Psoas muscle (tissue), 8 donors: ENCODE data around the gene RBP2. TPM values are rescaled to one million over a fixed set of nuclear protein-coding genes. Genes with fewer than 3 reads are reported as not detected.

Experiments
- ATAC-seq, 4 donors: fragments of 200-7000 bp; cut with Tn5 transposase; one replicate each; pipeline ENCODE4 v1.9.1; 2020; ENCODE audit warnings: moderate library complexity in 3 of 4, mild to moderate bottlenecking in 2 of 4
- DNase-seq, 2 donors: peaks; one replicate each; pipeline ENCODE4 v3.0.0-alpha.2; 2020
- H3K27ac ChIP-seq: fragments of 200-600 bp; one replicate; pipeline ENCODE4 v1.8.0; 2022
- H3K27me3 ChIP-seq, 3 donors: fragments of 200-600 bp in 1 of 3; one replicate each; pipeline versions ENCODE4 v1.6.1 to v1.8.0; 2013 to 2022; ENCODE audit warnings: low read length in 2 of 3, mild to moderate bottlenecking in 2 of 3, moderate library complexity in 1 of 3; ENCODE audit not compliant: insufficient read depth in 3 of 3
- H3K36me3 ChIP-seq, 2 donors: fragments of 200-600 bp in 1 of 2; one replicate each; pipeline versions ENCODE4 v1.6.1 to v1.8.0; 2013 to 2022; ENCODE audit warnings: low read depth in 1 of 2, mild to moderate bottlenecking in 1 of 2, moderate library complexity in 1 of 2; ENCODE audit not compliant: insufficient read depth in 1 of 2
- H3K4me1 ChIP-seq: fragments of 200-600 bp; one replicate; pipeline ENCODE4 v1.8.0; 2022
- H3K4me3 ChIP-seq: fragments of 200-600 bp; one replicate; pipeline ENCODE4 v1.8.0; 2022; ENCODE audit warnings: mild to moderate bottlenecking
- H3K9me3 ChIP-seq: fragments of 200-600 bp; one replicate; pipeline ENCODE4 v1.8.0; 2022
- CTCF ChIP-seq: fragments of 200-600 bp; IDR thresholded peaks from one replicate; pipeline ENCODE4 v1.8.0; 2022; ENCODE audit warnings: antibody characterized with exemption
- WGBS, 3 donors: extraction: QIAGEN DNeasy Blood & Tissue Kit; methylation state at CpG; one replicate each; pipeline versions ENCODE4 v1.1.6 to v1.1.7; 2013; 5-methylcytosine and 5-hydroxymethylcytosine counted together
- intact Hi-C, 2 donors: fragments of 100-400 bp; cut with DNase I; formaldehyde crosslinking; loops; one replicate each; pipeline versions ENCODE4 v1.11.0 to v1.14.2; 2022
- polyA plus RNA-seq, 3 donors: library from polyadenylated mRNA; stranded (reverse); fragments of 200-250 nt; gene quantifications; one replicate each; pipeline ENCODE4 v1.2.3, GENCODE V29; 2013
- total RNA-seq, 4 donors: library from RNA; stranded (reverse); fragmentation: NEBNext Ultra II Directional in 2 of 4; extraction: Animal tissue kit (Norgen Biotek cat#: 25700) in 2 of 4; gene quantifications; one replicate each; pipeline versions ENCODE4 v1.2.1 to v1.2.4, GENCODE V29; 2021 to 2023
- donor health status: healthy with polysubstance abuse.
- donor health status: DM: no; HTN: no; CAD: no; lungs with moderate emphysema.
- donor health status: Bipolar disorder and iron deficiency.
- donor health status: healthy.
- donor health status: DM: yes; HTN: yes; CAD: no.
- donor health status: DM: no; HTN: no; CAD: no.
- donor health status: DM: no; HTN: no; CAD: no.
- donor health status: DM: yes; HTN: yes; CAD: no.

RBP2 gene
- total and polyA plus RNA-seq, 7 donors, result 0.59 to 2.7 TPM; not detected in 5

- DNase-seq (no peak), ATAC-seq (no peak)
- H3K27me3 ChIP-seq, result no peaks in the 10 kb centered on the region
- no peak overlapping the region for H3K27ac ChIP-seq
- 89 to 100% (median 100%) methylated on average over 1 of the region's 1 CpG for WGBS, 3 donors
- TF ChIP-seq CTCF, result no peak
- no peaks in the 10 kb centered on the region for H3K9me3 ChIP-seq
- no peaks in the 10 kb centered on the region for H3K36me3 ChIP-seq
- no peak overlapping the region for H3K4me3 ChIP-seq
- intact Hi-C loops, result no loop called here
- no peaks in the 10 kb centered on the region for H3K4me1 ChIP-seq
These were observed 43.2 kb downstream of the RBP2 start for GRCh38 chr3:139433089-139433488.

GRCh38 chr3:139430493-139430892 is 45.8 kb downstream of the RBP2 start:
- DNase-seq (no peak), ATAC-seq (no peak)
- H3K36me3 ChIP-seq, result peaks cover 0 to 2% of the 10 kb centered on the region in 2 donors
- no peak overlapping the region for H3K27ac ChIP-seq
- intact Hi-C loops, result no loop called here
- no peaks in the 10 kb centered on the region for H3K27me3 ChIP-seq
- TF ChIP-seq CTCF, result no peak
- no peak overlapping the region for H3K4me3 ChIP-seq
- H3K4me1 ChIP-seq, result no peaks in the 10 kb centered on the region
- H3K9me3 ChIP-seq, result no peaks in the 10 kb centered on the region

GRCh38 chr3:139427283-139428060 is 48.8 kb downstream of the RBP2 start:
- peak; percentile 85 for TF ChIP-seq CTCF
- Histone ChIP-seq H3K4me3 (no peak overlapping the region), H3K27me3 (no peaks in the 10 kb centered on the region), H3K9me3 (no peaks in the 10 kb centered on the region), H3K4me1 (no peaks in the 10 kb centered on the region), H3K36me3 (peaks cover 0 to 19% of the 10 kb centered on the region in 2 donors), H3K27ac (no peak overlapping the region)
- intact Hi-C loops, result loop anchor here (2.0 to 10.0 kb wide), 6 partner anchors 135 to 1437 kb away; partner anchors contain the start of genes CLSTN2 (in 2 of the 2) and NMNAT3 (in 1 of the 2)
- DNase-seq (no peak), ATAC-seq (peak; percentile 75 to 96 (median 82))
- 49 to 56% (median 56%) methylated on average over 7 of the region's 7 CpGs for WGBS, 3 donors

GRCh38 chr3:139425745-139426400 is 50.4 kb downstream of the RBP2 start:
- no peak for TF ChIP-seq CTCF
- WGBS, 3 donors, result 81 to 87% (median 85%) methylated on average over 5 of the region's 5 CpGs
- Histone ChIP-seq H3K36me3 (peaks cover 0 to 19% of the 10 kb centered on the region in 2 donors), H3K4me1 (peaks cover 8% of the 10 kb centered on the region), H3K27me3 (no peaks in the 10 kb centered on the region), H3K27ac (no peak overlapping the region), H3K4me3 (no peak overlapping the region), H3K9me3 (no peaks in the 10 kb centered on the region)
- ATAC-seq (no peak), DNase-seq (no peak)
- intact Hi-C loops, result loop anchor here (2.0 to 10.0 kb wide), 6 partner anchors 136 to 1439 kb away; partner anchors contain the start of genes CLSTN2 (in 2 of the 2) and NMNAT3 (in 1 of the 2)
